Activated CD8-positive, alpha-beta memory T cell treated with anti-CD3 and anti-CD28 coated beads, Interleukin-2, amount 50 U/mL, for 24 hours (primary cell): Measurements from ENCODE around the gene CACNA1C.
A peak's percentile ranks its signal among the peaks of the same experiment; 100 is the strongest.

ENCODE experiments used
- DNase-seq: peaks from one replicate; pipeline ENCODE4 v3.0.0-alpha.2; 2020; ENCODE audit errors: extremely low read depth

The CACNA1C gene

GRCh38 chr12:2586156-2587038 is 533.6 kb downstream of the CACNA1C start:
- no peak for DNase-seq

GRCh38 chr12:2588345-2588744 is 535.6 kb downstream of the CACNA1C start:
- DNase-seq, result no peak

- DNase-seq, result no peak
Observed at GRCh38 chr12:2589381-2589780, 536.6 kb downstream of the CACNA1C start.

- no peak for DNase-seq
Observed at GRCh38 chr12:2593045-2593444, 540.3 kb downstream of the CACNA1C start.

GRCh38 chr12:2596441-2596840 is 543.7 kb downstream of the CACNA1C start:
- DNase-seq, result no peak

- DNase-seq, result no peak
Observed at GRCh38 chr12:2605301-2605700, 552.5 kb downstream of the CACNA1C start.

GRCh38 chr12:2606186-2606910 is 553.6 kb downstream of the CACNA1C start:
- DNase-seq, result no peak

- no peak for DNase-seq
Observed at GRCh38 chr12:2607881-2608607, 555.3 kb downstream of the CACNA1C start.

- DNase-seq, result no peak
Observed at GRCh38 chr12:2608608-2608945, 555.8 kb downstream of the CACNA1C start.

GRCh38 chr12:2609020-2609419 is 556.2 kb downstream of the CACNA1C start:
- no peak for DNase-seq

- no peak for DNase-seq
Observed at GRCh38 chr12:2610358-2610757, 557.6 kb downstream of the CACNA1C start.

GRCh38 chr12:2613326-2614073 is 560.7 kb downstream of the CACNA1C start:
- DNase-seq, result peak; percentile 1

GRCh38 chr12:2614341-2614740 is 561.6 kb downstream of the CACNA1C start:
- no peak for DNase-seq

- no peak for DNase-seq
Observed at GRCh38 chr12:2615665-2616402, 563.0 kb downstream of the CACNA1C start.

- DNase-seq, result no peak
Observed at GRCh38 chr12:2616763-2617162, 564.0 kb downstream of the CACNA1C start.

- no peak for DNase-seq
Observed at GRCh38 chr12:2617365-2617764, 564.6 kb downstream of the CACNA1C start.

GRCh38 chr12:2618291-2618995 is 565.7 kb downstream of the CACNA1C start:
- no peak for DNase-seq

- DNase-seq, result no peak
Observed at GRCh38 chr12:2619136-2619535, 566.3 kb downstream of the CACNA1C start.

- DNase-seq, result no peak
Observed at GRCh38 chr12:2622460-2622859, 569.7 kb downstream of the CACNA1C start.

- DNase-seq, result no peak
Observed at GRCh38 chr12:2623472-2623871, 570.7 kb downstream of the CACNA1C start.
